Measurements from ENCODE around the gene SNTG2. TPM values are rescaled to one million over a fixed set of nuclear protein-coding genes. Genes with fewer than 3 reads are reported as not detected.

The SNTG2 gene
- total RNA-seq, 1 donor from 2014 or later = 0.47 TPM

DNA sequence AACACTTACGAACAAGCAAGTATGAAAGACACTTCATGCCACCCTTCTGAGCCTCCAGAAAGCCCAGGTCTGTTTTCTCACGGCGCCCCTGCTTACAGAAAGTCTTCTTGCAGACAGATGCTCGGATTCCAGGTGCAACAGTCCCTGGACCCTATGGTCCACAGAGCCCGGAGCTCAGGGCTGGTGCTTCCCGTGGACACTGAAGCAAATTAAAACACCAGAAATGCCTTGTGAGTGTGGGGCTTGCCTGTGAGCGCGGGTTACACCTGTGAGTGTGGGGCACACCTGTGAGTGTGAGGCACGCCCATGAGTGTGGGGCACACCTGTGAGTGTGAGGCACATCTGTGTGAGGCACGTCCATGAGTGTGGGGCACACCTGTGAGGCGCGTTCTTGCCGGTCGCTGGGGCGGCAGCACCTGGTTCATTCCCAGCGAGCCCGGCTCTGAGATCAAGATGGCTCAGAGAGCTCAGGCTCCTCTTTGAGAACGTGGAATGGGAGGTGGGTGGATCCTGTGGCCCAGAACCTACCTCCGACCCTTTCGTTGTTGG lies 257.4 kb downstream of the SNTG2 start:
- no peaks in the 10 kb centered on the region for H3K4me1 ChIP-seq
- H3K36me3 ChIP-seq = no peaks in the 10 kb centered on the region
- TF ChIP-seq, protein P1, sequence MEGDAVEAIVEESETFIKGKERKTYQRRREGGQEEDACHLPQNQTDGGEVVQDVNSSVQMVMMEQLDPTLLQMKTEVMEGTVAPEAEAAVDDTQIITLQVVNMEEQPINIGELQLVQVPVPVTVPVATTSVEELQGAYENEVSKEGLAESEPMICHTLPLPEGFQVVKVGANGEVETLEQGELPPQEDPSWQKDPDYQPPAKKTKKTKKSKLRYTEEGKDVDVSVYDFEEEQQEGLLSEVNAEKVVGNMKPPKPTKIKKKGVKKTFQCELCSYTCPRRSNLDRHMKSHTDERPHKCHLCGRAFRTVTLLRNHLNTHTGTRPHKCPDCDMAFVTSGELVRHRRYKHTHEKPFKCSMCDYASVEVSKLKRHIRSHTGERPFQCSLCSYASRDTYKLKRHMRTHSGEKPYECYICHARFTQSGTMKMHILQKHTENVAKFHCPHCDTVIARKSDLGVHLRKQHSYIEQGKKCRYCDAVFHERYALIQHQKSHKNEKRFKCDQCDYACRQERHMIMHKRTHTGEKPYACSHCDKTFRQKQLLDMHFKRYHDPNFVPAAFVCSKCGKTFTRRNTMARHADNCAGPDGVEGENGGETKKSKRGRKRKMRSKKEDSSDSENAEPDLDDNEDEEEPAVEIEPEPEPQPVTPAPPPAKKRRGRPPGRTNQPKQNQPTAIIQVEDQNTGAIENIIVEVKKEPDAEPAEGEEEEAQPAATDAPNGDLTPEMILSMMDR (IDR thresholded peaks at IDR 0.05; ENCODE audit: borderline replicate concordance) = no peak
- H3K4me3 ChIP-seq = no peak overlapping the region
- peaks cover 6% of the 10 kb centered on the region for H3K27me3 ChIP-seq (ENCODE audit: low read depth)
- no peak for DNase-seq
- intact Hi-C loops (cut with micrococcal nuclease) = no loop called here
- H3K9me3 ChIP-seq (replicated peaks) = peaks cover 17% of the 10 kb centered on the region
- no peak overlapping the region for H3K27ac ChIP-seq (replicated peaks)

DNA sequence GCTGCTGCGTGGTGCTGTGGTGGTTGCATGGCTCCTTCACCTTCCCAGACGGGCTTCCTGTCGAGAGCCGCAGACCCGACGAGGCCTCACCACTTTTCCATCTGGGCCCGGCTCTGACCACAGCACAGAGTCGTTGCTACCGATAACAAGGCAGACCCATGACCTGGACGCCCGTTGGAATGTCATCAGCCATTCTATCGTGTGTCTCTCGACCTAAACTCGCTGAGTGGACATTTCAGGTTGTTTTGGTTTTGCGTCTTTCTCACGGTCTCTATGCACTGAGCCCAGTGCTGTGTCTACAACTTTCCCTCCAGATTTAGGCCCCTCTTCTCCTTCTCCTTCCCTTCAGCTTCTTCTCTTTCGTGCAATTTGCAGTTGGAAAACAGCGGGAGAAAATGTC lies 257.9 kb downstream of the SNTG2 start:
- Histone ChIP-seq H3K4me1 (no peaks in the 10 kb centered on the region), H3K4me3 (no peak overlapping the region), H3K9me3 (replicated peaks) (peaks cover 20% of the 10 kb centered on the region), H3K27me3 (ENCODE audit: low read depth) (peaks cover 6% of the 10 kb centered on the region), H3K27ac (replicated peaks) (no peak overlapping the region), H3K36me3 (no peaks in the 10 kb centered on the region)
- intact Hi-C loops (cut with micrococcal nuclease) = no loop called here
- no peak for DNase-seq
- TF ChIP-seq, protein P1 (IDR thresholded peaks at IDR 0.05; ENCODE audit: borderline replicate concordance) = no peak

DNA sequence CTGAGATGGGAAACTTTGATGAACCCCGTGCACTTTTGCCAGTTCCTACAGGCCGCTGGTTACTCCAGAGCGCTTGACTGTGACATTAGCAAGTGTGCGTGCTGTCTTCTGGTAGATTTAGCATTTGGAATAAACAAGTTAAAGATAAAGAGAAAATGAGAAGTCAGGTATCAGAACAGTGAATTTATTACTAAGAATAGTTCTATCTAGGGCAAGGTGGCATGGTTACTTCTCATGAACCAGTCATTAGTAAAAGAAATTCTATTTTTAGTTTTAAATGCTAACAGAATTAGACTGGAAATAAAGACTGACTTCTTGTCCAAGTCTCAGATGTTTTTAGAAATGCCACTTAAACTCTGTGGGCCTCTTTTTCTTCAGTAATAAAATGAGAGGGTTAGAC lies 258.6 kb downstream of the SNTG2 start:
- H3K4me3 ChIP-seq = no peak overlapping the region
- TF ChIP-seq, protein P1 (IDR thresholded peaks at IDR 0.05; ENCODE audit: borderline replicate concordance) = no peak
- DNase-seq = no peak

DNA sequence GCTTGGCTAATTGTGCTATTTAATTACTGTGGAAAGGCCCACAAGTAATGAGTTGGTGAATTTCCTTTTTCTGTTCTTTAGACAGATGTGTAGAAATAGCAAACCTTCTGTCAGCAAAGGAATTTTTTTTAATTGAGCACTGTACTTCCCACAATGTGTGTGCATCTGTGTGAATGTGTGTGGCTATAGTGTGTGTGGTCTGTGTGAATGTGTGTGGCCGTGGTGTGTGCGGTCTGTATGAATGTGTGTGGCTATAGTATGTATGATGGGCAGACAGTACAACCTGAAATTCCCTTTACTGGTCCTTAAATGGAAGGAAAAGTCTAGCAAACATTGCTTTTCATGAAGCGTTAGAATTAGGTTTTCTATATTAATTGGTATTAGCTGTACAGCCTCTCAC lies 259.1 kb downstream of the SNTG2 start:
- TF ChIP-seq, protein P1 (IDR thresholded peaks at IDR 0.05; ENCODE audit: borderline replicate concordance) = no peak
- Histone ChIP-seq H3K36me3 (no peaks in the 10 kb centered on the region), H3K9me3 (replicated peaks) (peaks cover 33% of the 10 kb centered on the region), H3K27me3 (ENCODE audit: low read depth) (peaks cover 6% of the 10 kb centered on the region), H3K4me1 (no peaks in the 10 kb centered on the region), H3K4me3 (no peak overlapping the region), H3K27ac (replicated peaks) (no peak overlapping the region)
- intact Hi-C loops (cut with micrococcal nuclease) = no loop called here
- DNase-seq = no peak

More for the DNA sequence above, 258.6 kb downstream of the SNTG2 start:
- intact Hi-C loops (cut with micrococcal nuclease) = no loop called here
- Histone ChIP-seq H3K27ac (replicated peaks) (no peak overlapping the region), H3K4me1 (no peaks in the 10 kb centered on the region), H3K36me3 (no peaks in the 10 kb centered on the region), H3K27me3 (ENCODE audit: low read depth) (peaks cover 6% of the 10 kb centered on the region), H3K9me3 (replicated peaks) (peaks cover 28% of the 10 kb centered on the region)

DNA sequence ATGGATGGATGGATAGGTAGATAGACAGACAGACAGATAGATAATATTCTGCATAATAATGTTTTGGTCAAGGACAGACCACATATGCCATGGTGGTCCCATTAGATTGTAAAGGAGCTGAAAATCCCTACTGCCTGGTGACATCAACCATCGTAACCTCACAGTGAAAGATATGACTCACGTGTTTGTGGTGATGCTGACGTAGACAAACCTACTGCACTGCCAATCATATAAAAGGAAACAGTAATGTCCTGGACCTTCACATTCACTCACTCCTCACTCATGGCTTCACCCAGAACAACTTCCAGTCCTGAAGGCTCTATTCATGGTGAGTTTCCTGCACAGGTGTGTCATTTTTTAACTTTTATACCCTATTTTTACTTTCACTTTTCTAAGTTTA lies 259.7 kb downstream of the SNTG2 start:
- intact Hi-C loops (cut with micrococcal nuclease) = no loop called here
- DNase-seq = no peak

More for the DNA sequence above, 259.7 kb downstream of the SNTG2 start:
- Histone ChIP-seq H3K27ac (replicated peaks) (no peak overlapping the region), H3K36me3 (no peaks in the 10 kb centered on the region), H3K27me3 (ENCODE audit: low read depth) (peaks cover 6% of the 10 kb centered on the region), H3K9me3 (replicated peaks) (peaks cover 39% of the 10 kb centered on the region), H3K4me1 (no peaks in the 10 kb centered on the region), H3K4me3 (no peak overlapping the region)
- TF ChIP-seq, protein P1 (IDR thresholded peaks at IDR 0.05; ENCODE audit: borderline replicate concordance) = no peak

Measured in left ventricle myocardium inferior (tissue), 1 donor.